ENCODE results near the gene TRAM2. TPM values are rescaled to one million over a fixed set of nuclear protein-coding genes. Genes with fewer than 3 reads are reported as not detected.

The TRAM2 gene
- total RNA-seq, 4 donors from 2014 or later, result 8.3 to 17.7 (median 14.7) TPM

DNA sequence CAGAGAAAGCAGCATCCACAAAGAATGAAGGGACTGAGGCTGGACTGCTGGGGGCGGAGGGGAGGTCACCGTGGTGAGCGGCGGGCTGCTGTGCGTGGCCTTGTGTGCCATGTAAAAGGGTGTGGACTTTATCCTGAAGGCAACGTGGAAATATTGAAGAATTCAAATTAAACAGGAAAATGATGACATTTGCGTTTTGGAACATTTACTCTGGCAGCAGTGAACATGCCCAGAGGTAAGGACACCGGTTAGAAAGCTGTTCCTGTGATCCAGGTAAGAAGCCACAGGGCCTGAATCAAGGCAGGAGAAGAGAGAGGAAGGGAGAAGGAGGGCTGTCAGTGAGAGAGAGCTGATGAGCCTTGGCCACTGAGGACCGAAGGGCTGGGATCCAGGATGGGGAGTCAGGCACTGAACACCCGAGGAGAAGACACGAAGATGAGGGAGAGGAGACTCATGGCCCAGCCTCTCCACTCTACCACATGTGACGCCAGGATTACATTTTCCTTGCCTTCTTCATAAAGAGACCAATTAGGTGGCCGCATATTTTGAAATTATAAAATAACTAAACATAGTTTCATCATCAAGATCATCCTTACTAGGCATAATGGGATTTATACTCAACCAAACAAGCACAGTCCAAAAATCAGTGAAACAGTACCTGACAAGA lies 58.4 kb downstream of the TRAM2 start:
- TF ChIP-seq POLR2A (IDR thresholded peaks at IDR 0.05), result no peak
- TF ChIP-seq, protein P1, sequence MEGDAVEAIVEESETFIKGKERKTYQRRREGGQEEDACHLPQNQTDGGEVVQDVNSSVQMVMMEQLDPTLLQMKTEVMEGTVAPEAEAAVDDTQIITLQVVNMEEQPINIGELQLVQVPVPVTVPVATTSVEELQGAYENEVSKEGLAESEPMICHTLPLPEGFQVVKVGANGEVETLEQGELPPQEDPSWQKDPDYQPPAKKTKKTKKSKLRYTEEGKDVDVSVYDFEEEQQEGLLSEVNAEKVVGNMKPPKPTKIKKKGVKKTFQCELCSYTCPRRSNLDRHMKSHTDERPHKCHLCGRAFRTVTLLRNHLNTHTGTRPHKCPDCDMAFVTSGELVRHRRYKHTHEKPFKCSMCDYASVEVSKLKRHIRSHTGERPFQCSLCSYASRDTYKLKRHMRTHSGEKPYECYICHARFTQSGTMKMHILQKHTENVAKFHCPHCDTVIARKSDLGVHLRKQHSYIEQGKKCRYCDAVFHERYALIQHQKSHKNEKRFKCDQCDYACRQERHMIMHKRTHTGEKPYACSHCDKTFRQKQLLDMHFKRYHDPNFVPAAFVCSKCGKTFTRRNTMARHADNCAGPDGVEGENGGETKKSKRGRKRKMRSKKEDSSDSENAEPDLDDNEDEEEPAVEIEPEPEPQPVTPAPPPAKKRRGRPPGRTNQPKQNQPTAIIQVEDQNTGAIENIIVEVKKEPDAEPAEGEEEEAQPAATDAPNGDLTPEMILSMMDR (IDR thresholded peaks at IDR 0.05), result no peak
- H3K27ac ChIP-seq, result peak overlapping the region; percentile 56 to 88 (median 63)
- H3K4me3 ChIP-seq, result no peak overlapping the region
- H3K4me1 ChIP-seq, result peaks cover 0 to 16% (median 0%) of the 10 kb centered on the region in 4 donors
- no peaks in the 10 kb centered on the region for H3K36me3 ChIP-seq
- DNase-seq, result no peak
- H3K9me3 ChIP-seq, result no peaks in the 10 kb centered on the region
- H3K27me3 ChIP-seq, result no peaks in the 10 kb centered on the region

DNA sequence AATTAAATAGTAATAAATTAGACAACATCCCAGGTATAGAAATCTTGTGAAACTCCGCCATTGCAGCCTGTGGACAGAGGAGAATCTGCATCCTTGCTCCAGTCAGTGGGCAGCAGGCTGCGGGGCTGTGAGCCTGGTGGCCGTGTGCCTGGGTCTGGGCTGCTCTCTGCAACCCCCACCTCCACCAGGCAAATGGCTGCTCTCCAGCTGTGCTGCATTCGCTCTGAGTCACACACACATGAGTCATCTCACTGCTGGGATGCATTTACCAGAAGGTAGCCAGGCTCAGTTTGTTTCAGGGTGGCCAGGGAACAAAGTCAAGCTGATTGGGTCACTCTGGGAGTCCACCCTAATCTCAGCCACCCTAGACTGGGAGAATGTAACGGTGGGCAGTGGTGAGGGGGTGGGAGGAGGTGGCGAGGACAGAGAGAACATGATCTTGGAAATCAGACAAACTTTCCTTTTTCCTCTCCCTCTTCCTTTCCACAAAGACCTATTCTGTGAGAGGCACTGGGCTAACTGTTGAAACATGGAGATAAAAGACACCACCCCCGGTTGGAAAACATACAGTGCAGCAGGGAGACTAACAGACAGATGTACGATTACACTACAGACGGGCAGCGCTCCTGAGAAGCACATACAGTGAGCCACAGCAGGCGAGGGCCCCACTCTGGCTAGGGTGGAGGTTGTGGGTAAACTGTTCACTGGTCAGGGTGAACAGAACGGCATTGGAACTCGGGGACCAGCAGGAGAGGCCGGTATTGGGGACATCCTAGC lies 59.2 kb downstream of the TRAM2 start:
- no peak for TF ChIP-seq POLR2A (IDR thresholded peaks at IDR 0.05)
- TF ChIP-seq, protein P1 (IDR thresholded peaks at IDR 0.05), result no peak
- DNase-seq, result peak; percentile 28 to 86 (median 64)
- Histone ChIP-seq H3K9me3 (no peaks in the 10 kb centered on the region), H3K4me3 (no peak overlapping the region), H3K4me1 (peaks cover 0 to 16% (median 0%) of the 10 kb centered on the region in 4 donors), H3K27ac (peak overlapping the region; percentile 56 to 88 (median 63)), H3K36me3 (no peaks in the 10 kb centered on the region), H3K27me3 (no peaks in the 10 kb centered on the region)

DNA sequence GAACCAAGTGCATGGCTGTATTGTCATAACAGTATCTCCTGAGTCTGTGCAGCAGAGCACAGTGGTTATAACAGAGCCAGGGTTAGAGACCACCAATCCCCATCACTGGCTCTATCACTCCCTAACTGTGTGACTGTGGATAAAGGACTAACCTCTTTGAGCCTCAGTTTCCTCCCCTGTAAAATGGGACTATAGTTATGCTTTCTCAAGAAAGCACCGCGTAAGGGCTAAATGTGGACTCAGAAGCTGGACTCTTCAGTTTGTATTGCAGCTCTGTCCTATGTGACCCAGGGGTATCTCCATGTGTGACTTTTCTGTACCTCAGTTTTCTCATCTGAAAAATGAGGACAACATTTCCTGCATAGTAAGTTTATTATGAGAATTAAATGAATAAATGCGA lies 59.9 kb downstream of the TRAM2 start:
- H3K9me3 ChIP-seq, result no peaks in the 10 kb centered on the region
- peak overlapping the region in 1 of 4 donors; percentile 88 for H3K27ac ChIP-seq
- no peaks in the 10 kb centered on the region for H3K27me3 ChIP-seq
- no peak for DNase-seq
- no peak overlapping the region for H3K4me3 ChIP-seq
- peaks cover 0 to 17% (median 0%) of the 10 kb centered on the region in 4 donors for H3K4me1 ChIP-seq
- H3K36me3 ChIP-seq, result peaks cover 0 to 3% (median 0%) of the 10 kb centered on the region in 3 donors
- TF ChIP-seq, protein P1 (IDR thresholded peaks at IDR 0.05), result no peak
- TF ChIP-seq POLR2A (IDR thresholded peaks at IDR 0.05), result no peak

DNA sequence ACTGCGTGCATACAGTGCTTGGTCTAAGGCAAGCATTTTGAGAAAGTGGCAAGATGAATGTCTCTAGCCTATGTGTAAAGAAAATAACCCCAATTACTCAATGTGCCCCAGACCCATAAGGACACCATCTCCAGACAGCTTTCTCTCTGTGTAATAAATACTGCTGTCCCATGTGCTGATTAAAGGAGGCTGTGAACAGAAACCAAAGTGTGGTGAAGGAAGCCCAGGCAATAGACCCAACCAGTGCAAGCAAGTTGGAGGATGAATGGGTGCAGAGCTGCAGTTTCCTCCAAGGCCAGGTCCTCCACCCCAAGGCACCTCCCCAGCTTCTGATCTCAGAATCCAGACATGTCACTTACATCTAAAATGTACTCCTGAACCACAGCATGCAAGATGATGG lies 60.6 kb downstream of the TRAM2 start:
- H3K36me3 ChIP-seq, result peaks cover 0 to 9% (median 0%) of the 10 kb centered on the region in 3 donors
- no peak overlapping the region for H3K27ac ChIP-seq
- no peak overlapping the region for H3K4me3 ChIP-seq
- H3K9me3 ChIP-seq, result no peaks in the 10 kb centered on the region
- no peak for DNase-seq
- H3K27me3 ChIP-seq, result no peaks in the 10 kb centered on the region
- peaks cover 0 to 20% (median 0%) of the 10 kb centered on the region in 4 donors for H3K4me1 ChIP-seq
- TF ChIP-seq POLR2A (IDR thresholded peaks at IDR 0.05), result no peak
- TF ChIP-seq, protein P1 (IDR thresholded peaks at IDR 0.05), result no peak

DNA sequence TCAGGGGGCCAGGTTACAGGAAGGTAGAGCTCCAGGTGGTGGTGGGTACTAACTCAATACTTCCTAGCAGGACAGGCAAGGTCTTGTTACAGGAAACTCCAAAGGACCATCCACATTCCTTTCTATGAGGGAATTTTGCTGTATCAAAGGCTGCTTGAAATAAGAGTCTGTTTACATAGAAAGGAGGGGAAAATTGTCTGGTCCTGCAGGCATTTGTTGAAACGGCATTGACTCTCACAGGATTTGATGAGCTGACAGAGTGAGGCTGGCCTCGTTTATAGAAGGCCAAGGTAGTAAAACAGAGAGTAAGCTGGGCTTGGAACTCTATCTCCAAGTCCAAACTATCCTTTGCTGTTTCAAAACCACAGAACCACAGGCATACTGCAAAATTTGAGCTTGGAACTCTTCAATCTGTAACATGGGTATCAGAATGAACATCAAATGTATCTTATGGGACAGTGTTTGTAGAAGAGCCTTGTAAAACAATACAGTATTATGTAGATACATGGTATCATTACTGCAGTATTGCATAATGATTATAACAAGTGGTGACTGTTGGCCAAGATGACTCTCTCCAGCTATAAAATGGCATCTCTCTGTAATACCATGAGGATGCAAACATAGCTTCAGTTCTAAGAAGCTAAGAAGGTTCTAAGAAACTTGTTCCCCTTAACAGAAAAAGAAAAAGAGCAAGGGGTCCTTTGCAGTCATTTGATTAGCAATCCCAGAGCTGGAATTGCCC lies 61.5 kb downstream of the TRAM2 start:
- H3K27ac ChIP-seq, result peak overlapping the region in 1 of 4 donors; percentile 37

More for the DNA sequence above, 61.5 kb downstream of the TRAM2 start:
- Histone ChIP-seq H3K4me1 (peaks cover 0 to 20% (median 0%) of the 10 kb centered on the region in 4 donors), H3K27me3 (no peaks in the 10 kb centered on the region), H3K9me3 (no peaks in the 10 kb centered on the region), H3K4me3 (no peak overlapping the region), H3K36me3 (peaks cover 0 to 18% (median 0%) of the 10 kb centered on the region in 3 donors)
- DNase-seq, result no peak
- TF ChIP-seq, protein P1 (IDR thresholded peaks at IDR 0.05), result no peak
- no peak for TF ChIP-seq POLR2A (IDR thresholded peaks at IDR 0.05)
